NCI-H526 (cell line): ENCODE data around the gene CASZ1.

Experiments
- DNase-seq, 2 experiments: peaks; one replicate each; lab custom pipeline; 2025; lab: John Stamatoyannopoulos, UW

CASZ1 gene

GRCh38 chr1:10624256-10625050, 172.0 kb downstream of the CASZ1 start:
- no peak for DNase-seq

- DNase-seq: no peak
These were observed 172.7 kb downstream of the CASZ1 start for GRCh38 chr1:10623686-10624145.

- DNase-seq: peak in 1 of 2 experiments; percentile 52
These were observed 173.3 kb downstream of the CASZ1 start for GRCh38 chr1:10622910-10623685.

GRCh38 chr1:10621906-10622305, 174.5 kb downstream of the CASZ1 start:
- no peak for DNase-seq

- DNase-seq: no peak
These were observed 175.7 kb downstream of the CASZ1 start for GRCh38 chr1:10620776-10621175.

GRCh38 chr1:10617931-10618885, 178.2 kb downstream of the CASZ1 start:
- no peak for DNase-seq

- no peak for DNase-seq
These were observed 179.1 kb downstream of the CASZ1 start for GRCh38 chr1:10617318-10617717.

- DNase-seq: no peak
These were observed 179.8 kb downstream of the CASZ1 start for GRCh38 chr1:10616696-10617095.

- no peak for DNase-seq
These were observed 180.3 kb downstream of the CASZ1 start for GRCh38 chr1:10615932-10616671.

- DNase-seq: no peak
These were observed 181.1 kb downstream of the CASZ1 start for GRCh38 chr1:10615332-10615731.

GRCh38 chr1:10614377-10615225, 181.8 kb downstream of the CASZ1 start:
- no peak for DNase-seq

- DNase-seq: no peak
These were observed 182.6 kb downstream of the CASZ1 start for GRCh38 chr1:10613861-10614260.

GRCh38 chr1:10613340-10613739, 183.1 kb downstream of the CASZ1 start:
- DNase-seq: no peak

- DNase-seq: no peak
These were observed 183.8 kb downstream of the CASZ1 start for GRCh38 chr1:10612436-10613160.

GRCh38 chr1:10610901-10611600, 185.4 kb downstream of the CASZ1 start:
- no peak for DNase-seq

- no peak for DNase-seq
These were observed 187.8 kb downstream of the CASZ1 start for GRCh38 chr1:10608690-10609089.

- no peak for DNase-seq
These were observed 189.2 kb downstream of the CASZ1 start for GRCh38 chr1:10607228-10607627.

- no peak for DNase-seq
These were observed 190.4 kb downstream of the CASZ1 start for GRCh38 chr1:10606064-10606463.

GRCh38 chr1:10604966-10605365, 191.5 kb downstream of the CASZ1 start:
- no peak for DNase-seq
